Endothelial cell of umbilical vein (primary cell): ENCODE results near the gene S100A5. TPM values are rescaled to one million over a fixed set of nuclear protein-coding genes. Genes with fewer than 3 reads are reported as not detected.

Source experiments
- BruUV-seq: library from RNA; stranded (reverse); fragments of 400-500 nt; replicated peaks from 2 replicates; lab custom pipeline; 2021; lab: Mats Ljungman, UMichigan
- CTCF ChIA-PET: fragments of 300-600, 350-600 bp; sonication (Branson Sonifier 250); formaldehyde crosslinking; loops from one replicate; lab custom pipeline; 2021; ENCODE audit warnings: antibody characterized with exemption, inconsistent platforms; lab: Charles Lee
- POLR2A ChIA-PET: fragments of 300-600, 350-600 bp; sonication (Branson Sonifier 250); formaldehyde crosslinking; loops from one replicate; lab custom pipeline; 2021; ENCODE audit warnings: antibody characterized with exemption, inconsistent platforms; lab: Charles Lee
- DNase-seq: peaks from one replicate; pipeline ENCODE4 v3.0.0-alpha.2; 2011; ENCODE audit warnings: low read depth, low spot score
- FAIRE-seq: peaks from 2 replicates; lab custom pipeline; 2011; peaks lifted over from hg19 to GRCh38; lab: Jason Lieb, UNC
- H2AFZ ChIP-seq: 2 replicates; pipeline ENCODE4 v1.6.0; 2012; ENCODE audit warnings: low read depth, low read length, control low read depth, inconsistent platforms
- H3K27ac ChIP-seq: 2 replicates; pipeline ENCODE4 v1.5.1; 2011; ENCODE audit warnings: low read depth, mild to moderate bottlenecking, control low read depth, low read length, moderate library complexity; ENCODE audit not compliant: insufficient read depth
- H3K27me3 ChIP-seq, 2 experiments: 2 replicates each; pipeline versions ENCODE4 v1.6.0 to v1.6.1; 2011; ENCODE audit warnings: low read length in 2 of 2, mixed read lengths in 1 of 2; ENCODE audit not compliant: control insufficient read depth in 2 of 2, insufficient read depth in 2 of 2
- H3K36me3 ChIP-seq, 2 experiments: 2 replicates in 1 of 2; 3 replicates in 1 of 2; pipeline ENCODE4 v1.5.1; 2011; ENCODE audit warnings: low read length in 2 of 2, mild to moderate bottlenecking in 1 of 2, moderate library complexity in 1 of 2; ENCODE audit not compliant: control insufficient read depth in 2 of 2, insufficient read depth in 2 of 2; ENCODE audit errors: extremely low read depth in 1 of 2
- H3K4me1 ChIP-seq: 3 replicates; pipeline ENCODE4 v1.5.1; 2011; ENCODE audit warnings: mild to moderate bottlenecking, low read length; ENCODE audit not compliant: control insufficient read depth, insufficient read depth; ENCODE audit errors: extremely low read depth
- H3K4me2 ChIP-seq: 2 replicates; pipeline ENCODE4 v1.6.1; 2011; ENCODE audit warnings: low read length, control low read depth, mixed read lengths; ENCODE audit not compliant: insufficient read depth
- H3K4me3 ChIP-seq, 3 experiments: fragments of 200-600 bp in 1 of 3; sonication (generic), shearing (Covaris generic) in 1 of 3; replicated peaks in 1 of 3; 2 replicates each; pipeline ENCODE4 v1.5.1; 2011 to 2016; ENCODE audit warnings: control low read depth in 3 of 3, low read length in 3 of 3, mild to moderate bottlenecking in 2 of 3, inconsistent platforms in 1 of 3, low read depth in 1 of 3, moderate library complexity in 1 of 3; ENCODE audit not compliant: insufficient read depth in 1 of 3
- H3K79me2 ChIP-seq: 2 replicates; pipeline ENCODE4 v1.6.0; 2012; ENCODE audit warnings: low read length, inconsistent platforms; ENCODE audit not compliant: control insufficient read depth, insufficient read depth
- H3K9ac ChIP-seq: replicated peaks from 2 replicates; pipeline ENCODE3; 2011; ENCODE audit warnings: low read length, control low read depth; ENCODE audit not compliant: insufficient read depth; ENCODE audit errors: extremely low read depth
- H3K9me1 ChIP-seq: replicated peaks from 3 replicates; pipeline ENCODE4 v1.6.0; 2011; ENCODE audit warnings: mild to moderate bottlenecking, low read length; ENCODE audit not compliant: control insufficient read depth, insufficient read depth; ENCODE audit errors: extremely low read depth
- H3K9me3 ChIP-seq: replicated peaks from 2 replicates; pipeline ENCODE4 v1.5.1; 2012; ENCODE audit warnings: low read length, inconsistent platforms; ENCODE audit not compliant: control insufficient read depth, insufficient read depth
- H4K20me1 ChIP-seq: replicated peaks from 2 replicates; pipeline ENCODE3; 2011; ENCODE audit warnings: mild to moderate bottlenecking, low read length; ENCODE audit not compliant: control insufficient read depth, insufficient read depth; ENCODE audit errors: extremely low read depth
- EZH2 ChIP-seq: IDR thresholded peaks from 2 replicates; pipeline ENCODE4 v1.6.1; 2012; ENCODE audit warnings: borderline replicate concordance, low read depth, mild to moderate bottlenecking, moderate library complexity, low read length, inconsistent platforms; ENCODE audit not compliant: severe bottlenecking
- FOS ChIP-seq: IDR thresholded peaks from 2 replicates; pipeline ENCODE4 v1.6.1; 2011; ENCODE audit warnings: mild to moderate bottlenecking, low read length, moderate library complexity, borderline replicate concordance; ENCODE audit not compliant: insufficient read depth
- GATA2 ChIP-seq: IDR thresholded peaks from 2 replicates; pipeline ENCODE4 v1.7.0; 2011; ENCODE audit warnings: low read depth, mild to moderate bottlenecking, moderate library complexity, mixed read lengths, low read length; ENCODE audit not compliant: insufficient read length, insufficient read depth
- JUN ChIP-seq: IDR thresholded peaks from 2 replicates; pipeline ENCODE4 v1.6.1; 2011; ENCODE audit warnings: borderline replicate concordance, low read depth; ENCODE audit not compliant: insufficient read length, insufficient read depth
- MYC ChIP-seq: IDR thresholded peaks from one replicate; pipeline ENCODE4 v1.6.1; 2011; ENCODE audit warnings: mild to moderate bottlenecking, low read depth, low read length
- POLR2A ChIP-seq: IDR thresholded peaks from 2 replicates; pipeline ENCODE4 v1.6.1; 2012; ENCODE audit warnings: low read depth, mild to moderate bottlenecking, control low read depth, low read length
- POLR2AphosphoS5 ChIP-seq: IDR thresholded peaks from 2 replicates; pipeline ENCODE4 v1.6.1; 2012; ENCODE audit warnings: low read depth, mild to moderate bottlenecking, control low read depth, low read length, moderate library complexity; ENCODE audit not compliant: insufficient read depth
- dilution Hi-C: fragments of 300-500 bp; cut with MboI; formaldehyde crosslinking; loops from one replicate; pipeline ENCODE4 v1.15.0; 2019; ENCODE audit warnings: low sequenced_read_pairs; ENCODE audit not compliant: extremely low pct_ligation_motif_present
- intact Hi-C: fragments of 100-400 bp; cut with micrococcal nuclease; formaldehyde crosslinking; loops from one replicate; pipeline ENCODE4 v1.10.0; 2022
- polyA plus RNA-seq, 4 experiments: library from polyadenylated mRNA; depleted of rRNA in 3 of 4; stranded (reverse) in 3 of 4; unstranded in 1 of 4; fragments of >200 nt; gene quantifications; 2 replicates each; pipeline versions ENCODE4 v1.2.1 to v1.2.3, GENCODE V29; 2011 to 2012; ENCODE audit warnings: missing spikeins in 1 of 4
- total RNA-seq: library from RNA; stranded (reverse); gene quantifications from 2 replicates; pipeline ENCODE4 v1.2.3, GENCODE V29; 2021
- TF ChIP-seq, protein P1 (sequence below): IDR thresholded peaks from 2 replicates; pipeline ENCODE4 v1.6.1; 2011; ENCODE audit not compliant: insufficient read depth, insufficient read length
- TF ChIP-seq, protein P2 (sequence below), 2 donors: IDR thresholded peaks; 1 replicate in 1 of 2; 2 replicates in 1 of 2; pipeline ENCODE4 v1.5.1; 2011; ENCODE audit warnings: low read length in 2 of 2, mild to moderate bottlenecking in 2 of 2, moderate library complexity in 2 of 2, control low read depth in 1 of 2, inconsistent platforms in 1 of 2, low read depth in 1 of 2; ENCODE audit not compliant: insufficient read depth in 1 of 2; ENCODE audit errors: extremely low read depth in 1 of 2

S100A5 gene
- total and polyA plus RNA-seq, 2 donors (not counting 3 experiments of a cell fraction or from before 2014, with no cell fraction given) = not detected

- Histone ChIP-seq H3K27ac (no peak overlapping the region), H3K4me1 (peaks cover 12% of the 10 kb centered on the region), H3K9me3 (no peaks in the 10 kb centered on the region), H3K79me2 (no peaks in the 10 kb centered on the region), H3K4me2 (no peak overlapping the region), H4K20me1 (no peaks in the 10 kb centered on the region), H3K36me3 (no peaks in the 10 kb centered on the region), H3K4me3 (no peak overlapping the region), H3K27me3 (no peaks in the 10 kb centered on the region), H2AFZ (no peak overlapping the region), H3K9ac (no peak overlapping the region), H3K9me1 (no peaks in the 10 kb centered on the region)
- intact Hi-C loops (no loop called here), dilution Hi-C loops (no loop called here)
- CTCF ChIA-PET = interaction anchor here (1.5 to 4.5 kb wide), 3 partner anchors 10 to 51 kb away, joined by 5 to 25 read pairs (median 13); no protein-coding TSS in a partner anchor
- no TSS peak for BruUV-seq
- no peak for FAIRE-seq
- POLR2A ChIA-PET = no interaction called here
- TF ChIP-seq, protein P1, sequence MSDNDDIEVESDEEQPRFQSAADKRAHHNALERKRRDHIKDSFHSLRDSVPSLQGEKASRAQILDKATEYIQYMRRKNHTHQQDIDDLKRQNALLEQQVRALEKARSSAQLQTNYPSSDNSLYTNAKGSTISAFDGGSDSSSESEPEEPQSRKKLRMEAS = no peak
- TF ChIP-seq POLR2AphosphoS5 = no peak
- no peak for DNase-seq
Measured at GRCh38 chr1:153561466-153561985, 20.8 kb upstream of the S100A5 start.

DNA sequence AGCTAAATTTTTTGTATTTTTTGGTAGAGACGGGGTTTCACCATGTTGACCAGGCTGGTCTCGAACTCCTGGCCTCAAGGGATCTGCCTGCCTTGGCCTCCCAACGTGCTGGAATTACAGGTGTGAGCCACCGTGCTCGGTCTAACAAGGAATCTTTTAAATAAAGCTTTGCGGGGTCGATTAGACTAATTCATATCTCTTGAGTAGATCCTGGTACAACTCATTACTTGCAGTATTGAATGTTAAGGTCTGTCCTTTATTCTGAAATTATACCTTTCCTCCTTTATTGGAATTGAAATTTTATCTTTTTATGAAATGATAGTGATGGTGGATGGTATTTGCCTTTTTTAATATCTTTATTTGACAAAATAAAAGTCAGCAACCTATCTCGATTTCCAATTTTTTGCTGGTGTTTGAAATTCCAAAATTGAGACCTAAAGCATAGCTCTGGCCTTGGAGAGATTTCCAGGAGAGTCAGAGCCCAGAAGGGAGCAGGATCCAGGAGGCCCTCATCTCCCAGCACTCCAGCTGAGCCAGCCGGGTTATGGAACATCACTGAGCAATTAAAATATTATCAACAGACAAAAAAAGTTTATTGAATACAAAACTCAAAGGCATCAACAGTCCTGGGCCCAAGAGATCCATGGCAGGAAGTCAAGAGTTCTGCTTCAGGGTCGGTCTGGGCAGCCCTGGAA, 20.2 kb upstream of the S100A5 start:
- Histone ChIP-seq H3K4me3 (no peak overlapping the region), H3K27ac (no peak overlapping the region), H3K79me2 (no peaks in the 10 kb centered on the region), H3K9me3 (no peaks in the 10 kb centered on the region), H3K4me1 (peaks cover 8% of the 10 kb centered on the region), H2AFZ (no peak overlapping the region), H3K36me3 (no peaks in the 10 kb centered on the region), H3K27me3 (no peaks in the 10 kb centered on the region), H3K9ac (no peak overlapping the region), H4K20me1 (no peaks in the 10 kb centered on the region), H3K9me1 (no peaks in the 10 kb centered on the region), H3K4me2 (no peak overlapping the region)
- FAIRE-seq (no peak), DNase-seq (no peak)
- CTCF ChIA-PET = interaction anchor here (1.5 to 4.5 kb wide), 3 partner anchors 10 to 50 kb away, joined by 5 to 25 read pairs (median 13); no protein-coding TSS in a partner anchor
- no TSS peak for BruUV-seq
- POLR2A ChIA-PET = no interaction called here
- dilution Hi-C loops = no loop called here
- TF ChIP-seq, protein P1 = no peak
- TF ChIP-seq POLR2AphosphoS5 = no peak
- no peak for TF ChIP-seq FOS
- TF ChIP-seq POLR2A = no peak
- TF ChIP-seq JUN = no peak
- TF ChIP-seq, protein P2, sequence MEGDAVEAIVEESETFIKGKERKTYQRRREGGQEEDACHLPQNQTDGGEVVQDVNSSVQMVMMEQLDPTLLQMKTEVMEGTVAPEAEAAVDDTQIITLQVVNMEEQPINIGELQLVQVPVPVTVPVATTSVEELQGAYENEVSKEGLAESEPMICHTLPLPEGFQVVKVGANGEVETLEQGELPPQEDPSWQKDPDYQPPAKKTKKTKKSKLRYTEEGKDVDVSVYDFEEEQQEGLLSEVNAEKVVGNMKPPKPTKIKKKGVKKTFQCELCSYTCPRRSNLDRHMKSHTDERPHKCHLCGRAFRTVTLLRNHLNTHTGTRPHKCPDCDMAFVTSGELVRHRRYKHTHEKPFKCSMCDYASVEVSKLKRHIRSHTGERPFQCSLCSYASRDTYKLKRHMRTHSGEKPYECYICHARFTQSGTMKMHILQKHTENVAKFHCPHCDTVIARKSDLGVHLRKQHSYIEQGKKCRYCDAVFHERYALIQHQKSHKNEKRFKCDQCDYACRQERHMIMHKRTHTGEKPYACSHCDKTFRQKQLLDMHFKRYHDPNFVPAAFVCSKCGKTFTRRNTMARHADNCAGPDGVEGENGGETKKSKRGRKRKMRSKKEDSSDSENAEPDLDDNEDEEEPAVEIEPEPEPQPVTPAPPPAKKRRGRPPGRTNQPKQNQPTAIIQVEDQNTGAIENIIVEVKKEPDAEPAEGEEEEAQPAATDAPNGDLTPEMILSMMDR (IDR thresholded peaks at IDR 0.05; ENCODE audit: extremely low read depth in 1 of 2, insufficient read depth in 1 of 2, low read depth in 1 of 2, low read length in 2 of 2) = no peak
- TF ChIP-seq GATA2 = no peak
- no peak for TF ChIP-seq MYC
- no peak for TF ChIP-seq EZH2
- intact Hi-C loops = no loop called here
